ENCODE results near the gene XPNPEP3. TPM values are rescaled to one million over a fixed set of nuclear protein-coding genes. Genes with fewer than 3 reads are reported as not detected.
"Not testable (repeated sequence)": the region's sequence is repeated elsewhere in the genome, so short reads cannot be mapped to it uniquely, and the experiment has no call there.

Gene XPNPEP3
- total RNA-seq, 4 donors from 2014 or later: 10.0 to 19.5 (median 14.6) TPM

DNA sequence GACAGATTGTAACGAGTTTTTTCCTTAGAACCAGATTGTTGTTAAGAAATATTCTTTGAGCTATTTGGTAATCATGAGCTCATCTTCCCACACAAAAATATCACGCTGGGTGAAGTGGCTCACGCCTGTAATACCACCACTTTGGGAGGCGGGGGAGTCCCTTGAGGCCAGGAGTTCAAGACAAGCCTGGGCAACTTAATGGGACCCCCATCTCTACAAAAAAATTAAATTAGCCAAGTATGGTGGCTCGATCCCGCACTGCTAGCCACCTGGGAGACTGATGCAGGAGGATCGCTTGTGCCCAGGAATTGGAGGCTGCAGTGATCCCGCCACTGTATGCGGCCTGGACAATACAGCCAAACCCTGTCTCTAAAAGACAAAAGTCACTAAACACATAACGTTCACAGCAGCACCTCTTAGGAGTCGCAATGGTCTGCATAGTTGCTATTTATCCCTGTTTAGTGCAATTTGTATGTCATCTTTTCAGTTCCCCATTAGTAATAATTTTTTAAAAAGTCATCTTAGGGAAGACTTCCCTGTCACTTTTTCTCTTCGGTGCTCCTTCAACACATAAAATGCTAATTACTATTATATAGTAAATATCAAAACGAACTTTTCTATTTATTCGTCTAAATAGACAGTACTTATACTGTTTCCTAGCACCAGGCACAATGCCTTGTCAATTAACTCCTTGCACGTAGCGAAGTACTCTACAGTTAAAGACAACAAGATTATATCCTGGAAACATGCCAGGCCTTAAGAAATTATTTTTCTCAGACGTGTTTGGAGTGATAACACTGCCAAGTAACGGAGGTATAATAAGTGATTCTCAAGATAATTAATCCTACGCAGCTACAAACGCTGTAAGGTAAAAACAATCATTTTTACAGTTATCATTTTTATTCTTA lies 1.6 kb upstream of the XPNPEP3 start:
- Histone ChIP-seq H3K4me3 (peak overlapping the region; percentile 88), H3K4me1 (peaks cover 55% of the 10 kb centered on the region), H3K9me3 (no peaks in the 10 kb centered on the region), H3K36me3 (peaks cover under 1% of the 10 kb centered on the region), H3K27ac (peak overlapping the region; percentile 97), H3K27me3 (no peaks in the 10 kb centered on the region)
- TF ChIP-seq, protein P1, sequence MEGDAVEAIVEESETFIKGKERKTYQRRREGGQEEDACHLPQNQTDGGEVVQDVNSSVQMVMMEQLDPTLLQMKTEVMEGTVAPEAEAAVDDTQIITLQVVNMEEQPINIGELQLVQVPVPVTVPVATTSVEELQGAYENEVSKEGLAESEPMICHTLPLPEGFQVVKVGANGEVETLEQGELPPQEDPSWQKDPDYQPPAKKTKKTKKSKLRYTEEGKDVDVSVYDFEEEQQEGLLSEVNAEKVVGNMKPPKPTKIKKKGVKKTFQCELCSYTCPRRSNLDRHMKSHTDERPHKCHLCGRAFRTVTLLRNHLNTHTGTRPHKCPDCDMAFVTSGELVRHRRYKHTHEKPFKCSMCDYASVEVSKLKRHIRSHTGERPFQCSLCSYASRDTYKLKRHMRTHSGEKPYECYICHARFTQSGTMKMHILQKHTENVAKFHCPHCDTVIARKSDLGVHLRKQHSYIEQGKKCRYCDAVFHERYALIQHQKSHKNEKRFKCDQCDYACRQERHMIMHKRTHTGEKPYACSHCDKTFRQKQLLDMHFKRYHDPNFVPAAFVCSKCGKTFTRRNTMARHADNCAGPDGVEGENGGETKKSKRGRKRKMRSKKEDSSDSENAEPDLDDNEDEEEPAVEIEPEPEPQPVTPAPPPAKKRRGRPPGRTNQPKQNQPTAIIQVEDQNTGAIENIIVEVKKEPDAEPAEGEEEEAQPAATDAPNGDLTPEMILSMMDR (IDR thresholded peaks at IDR 0.05): no peak
- TF ChIP-seq POLR2AphosphoS5 (IDR thresholded peaks at IDR 0.05): no peak
- no peak for TF ChIP-seq POLR2A (IDR thresholded peaks at IDR 0.05)
- TF ChIP-seq EP300 (IDR thresholded peaks at IDR 0.05): no peak
- 21% methylated on average over 20 of the region's 20 CpGs for WGBS
- peak in 1 of 2 donors; percentile 61 for DNase-seq (ENCODE audit: low spot score in 2 of 2)

GRCh38 chr22:40855979-40856512 lies 902 bp upstream of the XPNPEP3 start:
- Histone ChIP-seq H3K36me3 (no peaks in the 10 kb centered on the region), H3K4me3 (peak overlapping the region; percentile 88), H3K4me1 (peaks cover 55% of the 10 kb centered on the region), H3K27me3 (no peaks in the 10 kb centered on the region), H3K27ac (peak overlapping the region; percentile 97), H3K9me3 (no peaks in the 10 kb centered on the region)
- no peak for TF ChIP-seq POLR2A (IDR thresholded peaks at IDR 0.05)
- TF ChIP-seq POLR2AphosphoS5 (IDR thresholded peaks at IDR 0.05): peak in 1 of 3 donors; percentile 9
- no peak for TF ChIP-seq EP300 (IDR thresholded peaks at IDR 0.05)
- DNase-seq (ENCODE audit: low spot score in 2 of 2): peak in 1 of 2 donors; percentile 78
- under 1% methylated on average over 21 of the region's 29 CpGs for WGBS

DNA sequence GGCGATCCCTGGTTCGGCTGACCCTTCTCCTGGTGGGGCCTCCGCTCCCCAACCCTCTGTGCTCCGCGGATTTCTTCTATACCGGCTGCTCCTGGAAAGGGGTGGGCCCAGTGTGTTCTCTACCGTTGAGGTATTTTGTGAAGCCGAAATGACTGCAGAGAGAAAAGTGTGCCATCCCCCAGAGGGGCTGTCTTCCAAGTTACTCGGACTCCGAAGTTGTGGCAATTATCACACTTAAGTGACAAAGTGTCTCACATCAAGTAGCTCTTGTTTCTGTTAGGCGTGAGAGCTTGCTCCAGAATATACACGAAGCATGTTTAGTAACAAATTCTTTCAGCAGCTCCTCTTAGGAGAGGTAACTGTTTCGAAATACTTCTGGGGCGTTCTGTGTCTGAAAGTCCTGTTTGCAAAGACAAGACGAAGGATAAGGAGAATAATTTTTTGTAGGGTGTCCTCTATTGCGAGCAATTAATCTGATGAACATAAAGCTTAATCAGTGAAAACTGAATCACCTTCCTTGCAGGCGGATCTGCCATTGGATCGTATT lies 434 bp downstream of the XPNPEP3 start:
- Histone ChIP-seq H3K27me3 (no peaks in the 10 kb centered on the region), H3K4me3 (peak overlapping the region; percentile 88), H3K27ac (peak overlapping the region; percentile 97), H3K9me3 (no peaks in the 10 kb centered on the region), H3K4me1 (peaks cover 51% of the 10 kb centered on the region), H3K36me3 (no peaks in the 10 kb centered on the region)
- DNase-seq (ENCODE audit: low spot score in 2 of 2): no peak
- TF ChIP-seq, protein P1 (IDR thresholded peaks at IDR 0.05): no peak
- TF ChIP-seq POLR2A (IDR thresholded peaks at IDR 0.05) (no peak), EP300 (IDR thresholded peaks at IDR 0.05) (no peak), POLR2AphosphoS5 (IDR thresholded peaks at IDR 0.05) (no peak)
- WGBS: 6% methylated on average over 12 of the region's 18 CpGs

- no peak for TF ChIP-seq POLR2AphosphoS5 (IDR thresholded peaks at IDR 0.05)
These were observed 5.1 kb downstream of the XPNPEP3 start, which contains the start of gene DNAJB7 for GRCh38 chr22:40862013-40862412. DNAJB7 (minus strand) TSS chr22:40862113; CDS start chr22:40861994, 119 bp downstream.

DNA sequence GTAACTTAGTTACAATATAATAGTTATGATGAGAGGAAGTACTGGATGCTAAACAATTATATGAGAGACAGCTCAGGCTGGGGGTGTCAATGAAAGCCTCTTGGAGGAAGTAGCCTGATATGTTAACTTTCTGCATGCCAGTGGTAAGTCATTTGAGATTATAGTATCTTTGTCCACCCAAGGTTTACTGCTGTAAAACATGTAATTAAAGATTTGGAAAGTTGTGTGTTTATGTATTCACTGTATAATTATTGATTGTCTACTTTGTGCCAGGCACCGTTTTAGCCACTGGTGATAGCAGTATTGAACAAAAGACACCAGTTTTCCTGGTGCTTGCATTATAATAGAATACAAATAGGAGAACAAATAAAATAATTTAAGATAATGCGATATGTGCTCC lies 5.6 kb downstream of the XPNPEP3 start:
- no peaks in the 10 kb centered on the region for H3K9me3 ChIP-seq
- TF ChIP-seq EP300 (IDR thresholded peaks at IDR 0.05) (no peak), POLR2AphosphoS5 (IDR thresholded peaks at IDR 0.05) (no peak), POLR2A (IDR thresholded peaks at IDR 0.05) (no peak)
- TF ChIP-seq, protein P1 (IDR thresholded peaks at IDR 0.05): no peak
- no peaks in the 10 kb centered on the region for H3K36me3 ChIP-seq
- no peak for DNase-seq (ENCODE audit: low spot score in 2 of 2)
- H3K27ac ChIP-seq: no peak overlapping the region
- H3K27me3 ChIP-seq: no peaks in the 10 kb centered on the region
- H3K4me3 ChIP-seq: no peak overlapping the region
- WGBS: 94% methylated on average over 2 of the region's 2 CpGs
- H3K4me1 ChIP-seq: peaks cover 15% of the 10 kb centered on the region

More at GRCh38 chr22:40862013-40862412, 5.1 kb downstream of the XPNPEP3 start, which contains the start of gene DNAJB7:
- 90% methylated on average over 3 of the region's 3 CpGs for WGBS
- Histone ChIP-seq H3K27ac (no peak within 1 kb of the TSS), H3K36me3 (no peaks in the 10 kb centered on the region), H3K27me3 (no peaks in the 10 kb centered on the region), H3K4me1 (peaks cover 17% of the 10 kb centered on the region), H3K4me3 (no peak within 1 kb of the TSS), H3K9me3 (no peaks in the 10 kb centered on the region)
- no peak for DNase-seq (ENCODE audit: low spot score in 2 of 2)

DNA sequence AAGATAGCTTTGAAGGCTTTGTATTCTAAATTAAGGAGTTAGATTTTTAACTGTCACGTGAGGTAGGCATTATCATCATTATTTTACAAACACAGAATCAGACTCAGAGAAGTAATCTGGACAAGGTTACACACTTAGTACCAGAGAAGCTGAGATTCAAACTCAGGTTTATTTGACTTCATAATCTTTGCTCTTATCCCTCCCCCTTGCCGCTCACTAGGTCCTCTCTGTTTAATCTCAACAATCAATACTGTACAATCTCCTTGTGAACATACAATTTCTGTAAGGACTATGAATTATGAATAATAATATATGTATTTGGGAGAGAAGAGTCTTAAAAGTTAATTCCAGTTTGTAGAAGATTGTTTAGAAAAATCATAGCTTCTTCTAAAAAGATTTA lies 10.2 kb downstream of the XPNPEP3 start:
- no peak for DNase-seq (ENCODE audit: low spot score in 2 of 2)
- no peaks in the 10 kb centered on the region for H3K4me1 ChIP-seq
- no peak for TF ChIP-seq POLR2A (IDR thresholded peaks at IDR 0.05)
- TF ChIP-seq EP300 (IDR thresholded peaks at IDR 0.05): no peak
- no peak for TF ChIP-seq POLR2AphosphoS5 (IDR thresholded peaks at IDR 0.05)
- TF ChIP-seq, protein P1 (IDR thresholded peaks at IDR 0.05): no peak
- no peak overlapping the region for H3K27ac ChIP-seq
- H3K4me3 ChIP-seq: no peak overlapping the region
- peaks cover 17% of the 10 kb centered on the region for H3K36me3 ChIP-seq
- WGBS: 91% methylated on average over 2 of the region's 2 CpGs
- no peaks in the 10 kb centered on the region for H3K27me3 ChIP-seq
- H3K9me3 ChIP-seq: no peaks in the 10 kb centered on the region

- H3K4me3 ChIP-seq; H3K4me1 ChIP-seq; H3K27ac ChIP-seq; DNase-seq (ENCODE audit: low spot score in 2 of 2); H3K27me3 ChIP-seq; H3K9me3 ChIP-seq: not testable (repeated sequence)
- H3K36me3 ChIP-seq: peaks cover 20% of the 10 kb centered on the region
- WGBS: 88% methylated on average over 6 of the region's 6 CpGs
These were observed 11.4 kb downstream of the XPNPEP3 start for GRCh38 chr22:40868379-40868778.

Measured in suprapubic skin (tissue), 4 donors.